Activated CD8-positive, alpha-beta memory T cell treated with anti-CD3 and anti-CD28 coated beads, Interleukin-2, amount 10 ng/mL, durations not matched to agents 7 days and 5 days (primary cell): Measurements from ENCODE around the gene LY6G6F. TPM values are rescaled to one million over a fixed set of nuclear protein-coding genes. Genes with fewer than 3 reads are reported as not detected.
A peak's percentile ranks its signal among the peaks of the same experiment; 100 is the strongest.

Experiments
- ATAC-seq: fragments of 150-1000 bp; cut with Tn5 transposase; one replicate; pipeline ENCODE4 v1.10.0; 2021; ENCODE audit warnings: moderate library complexity
- CTCF ChIA-PET: fragments of 350-600 bp; sonication (Branson Sonifier 250); formaldehyde crosslinking; loops from one replicate; lab custom pipeline; 2021; ENCODE audit warnings: antibody characterized with exemption; lab: Charles Lee
- DNase-seq: peaks from one replicate; pipeline ENCODE4 v3.0.0-alpha.2; 2020
- H3K27ac Mint-ChIP-seq: one replicate; pipeline ENCODE4 v1.8.0; 2021; ENCODE audit warnings: mild to moderate bottlenecking, mixed read lengths
- H3K27me3 Mint-ChIP-seq: one replicate; pipeline ENCODE4 v1.8.0; 2021; ENCODE audit warnings: mixed read lengths
- H3K36me3 Mint-ChIP-seq: one replicate; pipeline ENCODE4 v1.8.0; 2021; ENCODE audit warnings: mild to moderate bottlenecking, mixed read lengths
- H3K4me1 Mint-ChIP-seq: one replicate; pipeline ENCODE4 v1.8.0; 2021; ENCODE audit warnings: mixed read lengths
- H3K4me3 Mint-ChIP-seq: one replicate; pipeline ENCODE4 v1.8.0; 2021; ENCODE audit warnings: mild to moderate bottlenecking, moderate library complexity, mixed read lengths
- H3K9me3 Mint-ChIP-seq: one replicate; pipeline ENCODE4 v1.8.0; 2022; ENCODE audit warnings: low read depth, mixed read lengths
- total RNA-seq, 2 experiments: library from RNA; stranded (reverse); gene quantifications; one replicate each; pipeline ENCODE4 v1.2.3, GENCODE V29; 2021

The LY6G6F gene
- total RNA-seq, 2 experiments from 2014 or later: not detected

- ATAC-seq (no peak), DNase-seq (no peak)
- CTCF ChIA-PET: interaction anchor here (0.7 to 2.9 kb wide), 4 partner anchors 29 to 86 kb away, joined by 3 to 9 read pairs (median 6); no protein-coding TSS in a partner anchor
- no peak overlapping the region for H3K27ac Mint-ChIP-seq
- H3K9me3 Mint-ChIP-seq: no peaks in the 10 kb centered on the region
- no peak overlapping the region for H3K4me3 Mint-ChIP-seq
- H3K27me3 Mint-ChIP-seq: no peaks in the 10 kb centered on the region
- peaks cover 22% of the 10 kb centered on the region for H3K4me1 Mint-ChIP-seq
- peaks cover 5% of the 10 kb centered on the region for H3K36me3 Mint-ChIP-seq
These were observed 23.1 kb upstream of the LY6G6F start for GRCh38 chr6:31683591-31683990.

GRCh38 chr6:31686483-31686882 lies 20.2 kb upstream of the LY6G6F start:
- CTCF ChIA-PET: interaction anchor here (1.5 kb wide), 1 partner anchor 52 kb away, joined by 3 read pairs; no protein-coding TSS in a partner anchor
- Mint-ChIP-seq H3K36me3 (peaks cover 10% of the 10 kb centered on the region), H3K9me3 (no peaks in the 10 kb centered on the region), H3K4me1 (peaks cover 2% of the 10 kb centered on the region), H3K27me3 (no peaks in the 10 kb centered on the region), H3K4me3 (no peak overlapping the region), H3K27ac (no peak overlapping the region)
- DNase-seq (no peak), ATAC-seq (no peak)

GRCh38 chr6:31687321-31687720 lies 19.3 kb upstream of the LY6G6F start:
- Mint-ChIP-seq H3K27me3 (no peaks in the 10 kb centered on the region), H3K4me3 (no peak overlapping the region), H3K4me1 (no peaks in the 10 kb centered on the region), H3K36me3 (peaks cover 12% of the 10 kb centered on the region), H3K9me3 (no peaks in the 10 kb centered on the region), H3K27ac (no peak overlapping the region)
- ATAC-seq: no peak
- DNase-seq: no peak
- CTCF ChIA-PET: interaction anchor here (1.5 kb wide), 1 partner anchor 52 kb away, joined by 3 read pairs; no protein-coding TSS in a partner anchor

GRCh38 chr6:31687860-31688693 lies 18.6 kb upstream of the LY6G6F start:
- no peaks in the 10 kb centered on the region for H3K9me3 Mint-ChIP-seq
- no peak overlapping the region for H3K4me3 Mint-ChIP-seq
- DNase-seq: no peak
- CTCF ChIA-PET: interaction anchor here (1.5 kb wide), 1 partner anchor 51 kb away, joined by 3 read pairs; no protein-coding TSS in a partner anchor
- H3K27me3 Mint-ChIP-seq: no peaks in the 10 kb centered on the region
- no peaks in the 10 kb centered on the region for H3K4me1 Mint-ChIP-seq
- ATAC-seq: no peak
- H3K36me3 Mint-ChIP-seq: peaks cover 14% of the 10 kb centered on the region
- H3K27ac Mint-ChIP-seq: no peak overlapping the region

- CTCF ChIA-PET: interaction anchor here (1.4 to 2.1 kb wide), 2 partner anchors 8 to 67 kb away, joined by 3 to 6 read pairs; partner anchors contain the start of gene LY6G5C
- no peak overlapping the region for H3K27ac Mint-ChIP-seq
- no peak overlapping the region for H3K4me3 Mint-ChIP-seq
- H3K36me3 Mint-ChIP-seq: peaks cover 14% of the 10 kb centered on the region
- no peaks in the 10 kb centered on the region for H3K9me3 Mint-ChIP-seq
- no peak for DNase-seq
- no peaks in the 10 kb centered on the region for H3K4me1 Mint-ChIP-seq
- ATAC-seq: peak; percentile 53
- no peaks in the 10 kb centered on the region for H3K27me3 Mint-ChIP-seq
These were observed 17.2 kb upstream of the LY6G6F start for GRCh38 chr6:31689249-31690110.

- DNase-seq (no peak), ATAC-seq (no peak)
- CTCF ChIA-PET: interaction anchor here (1.0 to 2.1 kb wide), 3 partner anchors 9 to 101 kb away, joined by 3 to 6 read pairs (median 4); partner anchors contain the start of gene LY6G5C
- peaks cover 18% of the 10 kb centered on the region for H3K36me3 Mint-ChIP-seq
- H3K27me3 Mint-ChIP-seq: no peaks in the 10 kb centered on the region
- no peak overlapping the region for H3K27ac Mint-ChIP-seq
- no peaks in the 10 kb centered on the region for H3K4me1 Mint-ChIP-seq
- H3K4me3 Mint-ChIP-seq: no peak overlapping the region
- H3K9me3 Mint-ChIP-seq: no peaks in the 10 kb centered on the region
These were observed 16.2 kb upstream of the LY6G6F start for GRCh38 chr6:31690231-31691077.

- DNase-seq: no peak
- Mint-ChIP-seq H3K4me3 (no peak overlapping the region), H3K36me3 (peaks cover 18% of the 10 kb centered on the region), H3K4me1 (no peaks in the 10 kb centered on the region), H3K27ac (no peak overlapping the region), H3K27me3 (no peaks in the 10 kb centered on the region), H3K9me3 (no peaks in the 10 kb centered on the region)
- CTCF ChIA-PET: interaction anchor here (1.0 to 2.1 kb wide), 2 partner anchors 10 to 100 kb away, joined by 4 to 6 read pairs; partner anchors contain the start of gene LY6G5C
- ATAC-seq: no peak
These were observed 15.6 kb upstream of the LY6G6F start for GRCh38 chr6:31691078-31691463.

GRCh38 chr6:31691564-31692108 lies 15.0 kb upstream of the LY6G6F start:
- Mint-ChIP-seq H3K4me3 (no peak overlapping the region), H3K9me3 (no peaks in the 10 kb centered on the region), H3K36me3 (peaks cover 20% of the 10 kb centered on the region), H3K27ac (no peak overlapping the region), H3K27me3 (no peaks in the 10 kb centered on the region), H3K4me1 (no peaks in the 10 kb centered on the region)
- no peak for ATAC-seq
- DNase-seq: no peak
- CTCF ChIA-PET: interaction anchor here (1.0 to 2.1 kb wide), 3 partner anchors 10 to 100 kb away, joined by 3 to 6 read pairs (median 4); partner anchors contain the start of gene LY6G5C

- Mint-ChIP-seq H3K9me3 (no peaks in the 10 kb centered on the region), H3K4me3 (no peak overlapping the region), H3K27ac (no peak overlapping the region), H3K27me3 (no peaks in the 10 kb centered on the region), H3K4me1 (peaks cover 1% of the 10 kb centered on the region), H3K36me3 (peaks cover 25% of the 10 kb centered on the region)
- CTCF ChIA-PET: interaction anchor here (0.6 to 1.5 kb wide), 2 partner anchors 19 to 138 kb away, joined by 3 read pairs; no protein-coding TSS in a partner anchor
- no peak for ATAC-seq
- no peak for DNase-seq
These were observed 14.3 kb upstream of the LY6G6F start for GRCh38 chr6:31692353-31692752.

GRCh38 chr6:31692886-31693285 lies 13.8 kb upstream of the LY6G6F start:
- CTCF ChIA-PET: interaction anchor here (0.6 to 1.6 kb wide), 3 partner anchors 11 to 137 kb away, joined by 3 to 4 read pairs (median 3); partner anchors contain the start of gene ABHD16A
- peaks cover 26% of the 10 kb centered on the region for H3K36me3 Mint-ChIP-seq

GRCh38 chr6:31693535-31693934 lies 13.1 kb upstream of the LY6G6F start:
- Mint-ChIP-seq H3K4me3 (no peak overlapping the region), H3K9me3 (no peaks in the 10 kb centered on the region), H3K27ac (no peak overlapping the region), H3K27me3 (no peaks in the 10 kb centered on the region), H3K4me1 (peaks cover 8% of the 10 kb centered on the region), H3K36me3 (peaks cover 28% of the 10 kb centered on the region)
- DNase-seq (no peak), ATAC-seq (no peak)
- CTCF ChIA-PET: interaction anchor here (1.2 to 1.6 kb wide), 2 partner anchors 10 to 45 kb away, joined by 3 to 4 read pairs; partner anchors contain the start of gene ABHD16A

More at GRCh38 chr6:31692886-31693285, 13.8 kb upstream of the LY6G6F start:
- Mint-ChIP-seq H3K4me3 (no peak overlapping the region), H3K27me3 (no peaks in the 10 kb centered on the region), H3K9me3 (no peaks in the 10 kb centered on the region), H3K4me1 (peaks cover 6% of the 10 kb centered on the region), H3K27ac (no peak overlapping the region)
- ATAC-seq (no peak), DNase-seq (no peak)

- Mint-ChIP-seq H3K4me3 (no peak overlapping the region), H3K27ac (peak overlapping the region; percentile 69), H3K27me3 (no peaks in the 10 kb centered on the region), H3K9me3 (no peaks in the 10 kb centered on the region), H3K36me3 (peaks cover 30% of the 10 kb centered on the region), H3K4me1 (peaks cover 31% of the 10 kb centered on the region)
- ATAC-seq: peak; percentile 37
- DNase-seq: no peak
- CTCF ChIA-PET: no interaction called here
These were observed 9.1 kb upstream of the LY6G6F start for GRCh38 chr6:31697555-31697954.
